Spleen (tissue), 11 donors: ENCODE data around the gene SPNS2. TPM values are rescaled to one million over a fixed set of nuclear protein-coding genes. Genes with fewer than 3 reads are reported as not detected.

Experiments
- DNase-seq: peaks from one replicate; pipeline ENCODE4 v3.0.0-alpha.2; 2020
- H3K27ac ChIP-seq, 8 donors: fragments of 200-600 bp; sonication (generic) in 7 of 8; 1 replicate in 4 of 8; 2 replicates in 4 of 8; pipeline versions ENCODE4 v1.5.0 to v1.8.0; 2016 to 2021; ENCODE audit warnings: inconsistent platforms in 4 of 8, mild to moderate bottlenecking in 4 of 8, moderate library complexity in 1 of 8
- H3K27me3 ChIP-seq, 7 donors: fragments of 200-600 bp; sonication (generic) in 6 of 7; replicated peaks in 1 of 7; 1 replicate in 4 of 7; 2 replicates in 3 of 7; pipeline versions ENCODE4 v1.5.0 to v1.8.0; 2016 to 2021; ENCODE audit warnings: inconsistent platforms in 3 of 7, mild to moderate bottlenecking in 1 of 7
- H3K36me3 ChIP-seq, 6 donors: fragments of 200-600 bp; sonication (generic) in 5 of 6; 1 replicate in 4 of 6; 2 replicates in 2 of 6; pipeline versions ENCODE4 v1.5.0 to v1.8.0; 2016 to 2021; ENCODE audit warnings: inconsistent platforms in 2 of 6
- H3K4me1 ChIP-seq, 6 donors: fragments of 200-600 bp; sonication (generic) in 5 of 6; 1 replicate in 3 of 6; 2 replicates in 3 of 6; pipeline versions ENCODE4 v1.5.0 to v1.8.0; 2016 to 2021; ENCODE audit warnings: inconsistent platforms in 3 of 6
- H3K4me3 ChIP-seq, 8 donors: fragments of 200-600 bp; sonication (generic) in 7 of 8; 1 replicate in 4 of 8; 2 replicates in 4 of 8; pipeline versions ENCODE4 v1.5.0 to v1.8.0; 2016 to 2021; ENCODE audit warnings: inconsistent platforms in 4 of 8, mild to moderate bottlenecking in 4 of 8, moderate library complexity in 2 of 8
- H3K9me3 ChIP-seq, 8 donors: fragments of 200-600 bp; sonication (generic) in 7 of 8; 1 replicate in 4 of 8; 2 replicates in 4 of 8; pipeline versions ENCODE4 v1.5.0 to v1.8.0; 2016 to 2021; ENCODE audit warnings: inconsistent platforms in 4 of 8
- CTCF ChIP-seq, 11 experiments: fragments of 200-600 bp in 7 of 11; fragments of 450-650 bp in 4 of 11; sonication (generic) in 4 of 11; IDR thresholded peaks in 8 of 11; conservative IDR thresholded peaks in 3 of 11; 1 replicate in 7 of 11; 2 replicates in 4 of 11; pipeline versions ENCODE4 v1.4.0 to v1.8.0; 2016 to 2021; ENCODE audit warnings: antibody characterized with exemption in 11 of 11, inconsistent platforms in 4 of 11, mild to moderate bottlenecking in 1 of 11
- POLR2A ChIP-seq, 3 donors: fragments of 450-650 bp; IDR thresholded peaks; one replicate each; pipeline ENCODE4 v1.5.1; 2017; ENCODE audit warnings: antibody characterized with exemption in 3 of 3, mild to moderate bottlenecking in 1 of 3
- POLR2AphosphoS5 ChIP-seq, 3 donors: sonication (generic); formaldehyde crosslinking; IDR thresholded peaks; one replicate each; pipeline ENCODE4 v1.5.1; 2017; ENCODE audit warnings: antibody characterized with exemption in 3 of 3
- WGBS, 5 donors: extraction: QIAGEN DNeasy Blood & Tissue Kit in 3 of 5; methylation state at CpG; one replicate each; pipeline versions ENCODE4 v1.1.5 to v1.1.7; 2013 to 2018; 5-methylcytosine and 5-hydroxymethylcytosine counted together
- intact Hi-C: fragments of 100-400 bp; cut with DNase I; formaldehyde crosslinking; loops from one replicate; pipeline ENCODE4 v1.15.0; 2023; ENCODE audit warnings: low total_unique reads
- polyA plus RNA-seq, 3 donors: library from polyadenylated mRNA; stranded (reverse); fragments of 200-250 nt; gene quantifications; one replicate each; pipeline ENCODE4 v1.2.1, GENCODE V29; 2013
- total RNA-seq, 7 donors: library from RNA; depleted of rRNA in 3 of 7; stranded (reverse); fragments of >200 nt in 3 of 7; fragmentation: NEBNext Ultra II Directional in 4 of 7; extraction: Animal tissue kit (Norgen Biotek cat#: 25700) in 4 of 7; gene quantifications; one replicate each; pipeline versions ENCODE4 v1.1.0 to v1.2.1, GENCODE V29; 2016 to 2021
- donor health status: healthy with polysubstance abuse.
- donor health status: DM: no; HTN: no; CAD: no; lungs with moderate emphysema.
- donor health status: DM: no; HTN: no; CAD: no.
- donor health status: Bipolar disorder and iron deficiency.
- donor health status: healthy.
- donor health status: DM: no; HTN: no; CAD: no.
- donor health status: DM: yes; HTN: yes; CAD: no.

SPNS2 gene
- total and polyA plus RNA-seq, 10 donors, result 8.1 to 53.5 (median 22.9) TPM

- intact Hi-C loops, result no loop called here
- H3K27ac ChIP-seq, result peak overlapping the region in 7 of 8 donors; percentile 40 to 82 (median 80)
- H3K4me1 ChIP-seq, result peaks cover 14 to 100% (median 87%) of the 10 kb centered on the region in 6 donors
- H3K27me3 ChIP-seq, result peaks cover 0 to 7% (median 0%) of the 10 kb centered on the region in 7 donors
- H3K4me3 ChIP-seq, result no peak overlapping the region
- H3K9me3 ChIP-seq, result no peaks in the 10 kb centered on the region
- DNase-seq, result no peak
- TF ChIP-seq POLR2AphosphoS5 (IDR thresholded peaks at IDR 0.05) (peak in 2 of 3 donors; percentile 5 to 31), CTCF (IDR thresholded peaks at IDR 0.05 in 8 of 11, conservative IDR thresholded peaks at IDR 0.05 in 3 of 11) (no peak)
- WGBS, 5 donors, result 74 to 86% (median 81%) methylated on average over 12 to 27 of the region's 27 CpGs
- H3K36me3 ChIP-seq, result peaks cover 0 to 44% (median 25%) of the 10 kb centered on the region in 6 donors
These were observed 36.4 kb downstream of the SPNS2 start for GRCh38 chr17:4534928-4535666.

GRCh38 chr17:4535667-4536258 is 37.1 kb downstream of the SPNS2 start:
- no peak for DNase-seq
- Histone ChIP-seq H3K27ac (peak overlapping the region in 7 of 8 donors; percentile 64 to 82 (median 80)), H3K4me3 (no peak overlapping the region), H3K9me3 (no peaks in the 10 kb centered on the region), H3K27me3 (peaks cover 0 to 7% (median 0%) of the 10 kb centered on the region in 7 donors), H3K4me1 (peaks cover 14 to 100% (median 84%) of the 10 kb centered on the region in 6 donors), H3K36me3 (peaks cover 0 to 50% (median 31%) of the 10 kb centered on the region in 6 donors)
- intact Hi-C loops, result no loop called here
- no peak for TF ChIP-seq POLR2A (IDR thresholded peaks at IDR 0.05)
- peak in 1 of 3 donors; percentile 3 for TF ChIP-seq POLR2AphosphoS5 (IDR thresholded peaks at IDR 0.05)
- TF ChIP-seq CTCF (IDR thresholded peaks at IDR 0.05 in 8 of 11, conservative IDR thresholded peaks at IDR 0.05 in 3 of 11), result no peak
- 86 to 92% (median 88%) methylated on average over 17 to 19 of the region's 19 CpGs for WGBS, 5 donors

GRCh38 chr17:4536259-4536741 is 37.6 kb downstream of the SPNS2 start:
- no peak for DNase-seq
- WGBS, 5 donors, result 42 to 73% (median 63%) methylated on average over 6 to 19 of the region's 19 CpGs
- Histone ChIP-seq H3K4me3 (no peak overlapping the region), H3K36me3 (peaks cover 0 to 56% (median 37%) of the 10 kb centered on the region in 6 donors), H3K9me3 (no peaks in the 10 kb centered on the region), H3K27me3 (peaks cover 0 to 7% (median 0%) of the 10 kb centered on the region in 7 donors), H3K4me1 (peaks cover 14 to 100% (median 85%) of the 10 kb centered on the region in 6 donors), H3K27ac (peak overlapping the region in 7 of 8 donors; percentile 64 to 82 (median 80))
- peak in 1 of 3 donors; percentile 58 for TF ChIP-seq POLR2AphosphoS5 (IDR thresholded peaks at IDR 0.05)
- no peak for TF ChIP-seq CTCF (IDR thresholded peaks at IDR 0.05 in 8 of 11, conservative IDR thresholded peaks at IDR 0.05 in 3 of 11)
- intact Hi-C loops, result no loop called here
